Ovary (tissue), 3 donors: ENCODE data around the gene PPARA.

Experiments
- EP300 ChIP-seq: sonication (generic); formaldehyde crosslinking; IDR thresholded peaks from one replicate; pipeline ENCODE4 v1.6.1; 2017; ENCODE audit warnings: antibody characterized with exemption
- POLR2A ChIP-seq: fragments of 450-650 bp; IDR thresholded peaks from one replicate; pipeline ENCODE4 v1.6.1; 2017; ENCODE audit warnings: antibody characterized with exemption, mild to moderate bottlenecking, moderate library complexity
- TF ChIP-seq, protein P1 (sequence below), 3 donors: fragments of 450-650 bp in 2 of 3; fragments of 200-600 bp in 1 of 3; IDR thresholded peaks; one replicate each; pipeline versions ENCODE4 v1.5.1 to v1.8.0; 2016 to 2022; ENCODE audit warnings: antibody characterized with exemption in 3 of 3, mild to moderate bottlenecking in 1 of 3
- donor health status: DM: no; HTN: no; CAD: no.

DNA sequence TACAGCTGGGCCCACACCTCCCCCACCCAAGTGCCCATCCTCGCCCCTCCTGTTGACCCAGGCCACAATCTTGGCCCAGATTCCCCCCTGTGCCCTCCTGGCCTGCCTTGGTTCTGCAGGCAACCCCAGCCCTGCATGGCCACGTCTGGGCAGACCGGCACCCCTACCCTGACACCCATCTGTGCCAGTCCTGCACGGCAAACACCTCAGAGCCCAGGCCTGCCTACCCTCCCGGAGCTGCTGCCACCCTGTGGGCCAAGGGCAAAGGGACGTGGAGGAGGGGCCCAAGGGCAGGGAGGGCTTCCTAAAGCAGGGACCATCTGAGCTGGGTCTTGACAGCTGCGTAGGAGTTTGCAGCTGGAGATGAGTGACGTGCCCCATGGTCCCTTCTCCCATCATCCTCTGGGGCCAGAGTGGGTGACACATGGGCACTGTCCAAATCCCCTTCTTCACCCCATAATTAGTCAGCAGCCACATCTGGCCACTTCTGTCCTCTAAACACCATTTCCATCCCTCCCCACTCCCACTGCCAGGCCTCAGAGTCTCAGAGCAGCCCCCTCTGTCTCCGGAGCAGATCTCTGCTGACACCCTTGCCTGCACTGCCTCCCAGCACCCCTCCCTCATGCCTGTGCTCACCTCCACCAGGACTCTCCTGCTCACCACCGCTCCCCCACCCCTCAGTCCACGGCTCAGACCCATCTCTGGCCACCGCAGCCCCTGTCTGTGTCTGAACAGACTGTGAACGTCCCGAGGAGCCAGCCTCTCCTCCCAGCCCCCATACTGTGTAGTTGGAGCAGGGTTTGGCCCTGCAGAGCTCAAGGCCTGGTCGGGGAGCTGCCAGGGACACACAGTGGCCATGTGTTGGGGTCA is 35.6 kb upstream of the PPARA start:
- no peak for TF ChIP-seq EP300
- TF ChIP-seq, protein P1, sequence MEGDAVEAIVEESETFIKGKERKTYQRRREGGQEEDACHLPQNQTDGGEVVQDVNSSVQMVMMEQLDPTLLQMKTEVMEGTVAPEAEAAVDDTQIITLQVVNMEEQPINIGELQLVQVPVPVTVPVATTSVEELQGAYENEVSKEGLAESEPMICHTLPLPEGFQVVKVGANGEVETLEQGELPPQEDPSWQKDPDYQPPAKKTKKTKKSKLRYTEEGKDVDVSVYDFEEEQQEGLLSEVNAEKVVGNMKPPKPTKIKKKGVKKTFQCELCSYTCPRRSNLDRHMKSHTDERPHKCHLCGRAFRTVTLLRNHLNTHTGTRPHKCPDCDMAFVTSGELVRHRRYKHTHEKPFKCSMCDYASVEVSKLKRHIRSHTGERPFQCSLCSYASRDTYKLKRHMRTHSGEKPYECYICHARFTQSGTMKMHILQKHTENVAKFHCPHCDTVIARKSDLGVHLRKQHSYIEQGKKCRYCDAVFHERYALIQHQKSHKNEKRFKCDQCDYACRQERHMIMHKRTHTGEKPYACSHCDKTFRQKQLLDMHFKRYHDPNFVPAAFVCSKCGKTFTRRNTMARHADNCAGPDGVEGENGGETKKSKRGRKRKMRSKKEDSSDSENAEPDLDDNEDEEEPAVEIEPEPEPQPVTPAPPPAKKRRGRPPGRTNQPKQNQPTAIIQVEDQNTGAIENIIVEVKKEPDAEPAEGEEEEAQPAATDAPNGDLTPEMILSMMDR (IDR thresholded peaks at IDR 0.05): no peak
- TF ChIP-seq POLR2A: no peak
